ENCODE results near the gene IFNLR1. TPM values are rescaled to one million over a fixed set of nuclear protein-coding genes. Genes with fewer than 3 reads are reported as not detected.

Gene IFNLR1
- polyA plus RNA-seq, 3 donors = not detected

- no peaks in the 10 kb centered on the region for H3K27me3 ChIP-seq (ENCODE audit: control insufficient read depth in 2 of 2, insufficient read depth in 2 of 2, low read length in 2 of 2)
- no peak for DNase-seq
- peaks cover 59 to 68% of the 10 kb centered on the region in 2 donors for H3K4me1 ChIP-seq (ENCODE audit: control insufficient read depth in 1 of 2, insufficient read depth in 2 of 2, low read length in 2 of 2)
- intact Hi-C loops (cut with micrococcal nuclease) = loop anchor here in 1 of 2 donors (5.0 to 10.0 kb wide), 2 partner anchors 44 to 339 kb away; no protein-coding TSS in a partner anchor
- Mint-ChIP-seq H3K4me1 (peaks cover 57% of the 10 kb centered on the region), H3K4me3 (no peak overlapping the region), H3K27me3 (ENCODE audit: low read depth in 3 of 3) (peaks cover 4 to 10% (median 6%) of the 10 kb centered on the region in 3 donors), H3K36me3 (peaks cover 3 to 16% of the 10 kb centered on the region in 2 donors), H3K9me3 (peaks cover 0 to 9% (median 6%) of the 10 kb centered on the region in 7 donors), H3K27ac (no peak overlapping the region)
- H3K36me3 ChIP-seq (replicated peaks in 1 of 2; ENCODE audit: control insufficient read depth in 1 of 2, insufficient read depth in 2 of 2, low read length in 2 of 2) = no peaks in the 10 kb centered on the region
- no peak overlapping the region for H3K27ac ChIP-seq (ENCODE audit: low read depth in 1 of 2, low read length in 2 of 2)
- H2AFZ ChIP-seq (ENCODE audit: insufficient read depth, low read depth, low read length, poor library complexity, severe bottlenecking) = no peak overlapping the region
- no peak overlapping the region for H3K4me3 ChIP-seq (replicated peaks in 1 of 3; ENCODE audit: low read depth in 2 of 3, low read length in 3 of 3)
- H4K20me1 ChIP-seq (ENCODE audit: insufficient read depth, low read length) = no peaks in the 10 kb centered on the region
- H3K9me3 ChIP-seq (replicated peaks in 1 of 2; ENCODE audit: control insufficient read depth in 1 of 2, insufficient read depth in 1 of 2, low read length in 2 of 2) = no peaks in the 10 kb centered on the region
- 83% methylated on average over 17 of the region's 22 CpGs for WGBS (ENCODE audit: insufficient coverage)
- H3K4me2 ChIP-seq (replicated peaks; ENCODE audit: extremely low read depth, low read length, poor library complexity, severe bottlenecking) = no peak overlapping the region
- H3K9ac ChIP-seq (ENCODE audit: insufficient read depth, low read length, poor library complexity, severe bottlenecking) = no peak overlapping the region
- H3K79me2 ChIP-seq (ENCODE audit: insufficient read depth, low read length) = no peaks in the 10 kb centered on the region
- TF ChIP-seq CTCF (IDR thresholded peaks at IDR 0.05) = no peak
Observed at GRCh38 chr1:24195874-24196273, 8.8 kb upstream of the IFNLR1 start.

DNA sequence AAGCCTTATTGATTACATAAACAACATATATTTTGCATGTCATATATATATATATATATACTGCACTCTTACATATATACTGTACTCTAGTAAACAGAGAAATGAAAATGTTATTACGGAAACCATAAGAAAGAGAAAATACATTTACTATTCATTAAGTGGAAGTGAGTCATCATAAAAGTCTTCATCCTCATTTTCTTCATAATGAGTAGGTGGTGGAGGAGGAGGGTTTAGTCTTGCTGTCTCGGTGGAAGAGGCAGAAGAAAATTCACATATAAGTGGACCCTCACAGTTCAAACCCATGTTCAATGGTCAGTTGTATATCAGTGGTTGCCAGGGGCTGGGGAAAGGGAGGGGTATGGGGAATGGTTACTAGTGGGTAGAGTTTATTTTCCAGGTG lies 8.0 kb upstream of the IFNLR1 start:
- peak overlapping the region; percentile 9 for H3K4me2 ChIP-seq (replicated peaks; ENCODE audit: extremely low read depth, low read length, poor library complexity, severe bottlenecking)
- no peaks in the 10 kb centered on the region for H3K27me3 ChIP-seq (ENCODE audit: control insufficient read depth in 2 of 2, insufficient read depth in 2 of 2, low read length in 2 of 2)
- no CpG with 5 or more reads among the region's 2 CpGs for WGBS (ENCODE audit: insufficient coverage)
- Mint-ChIP-seq H3K4me1 (peaks cover 64% of the 10 kb centered on the region), H3K36me3 (peaks cover 7 to 19% of the 10 kb centered on the region in 2 donors), H3K4me3 (peak overlapping the region in 1 of 2 donors; percentile 51), H3K9me3 (peaks cover 0 to 12% (median 6%) of the 10 kb centered on the region in 7 donors), H3K27me3 (ENCODE audit: low read depth in 3 of 3) (peaks cover 0 to 12% (median 4%) of the 10 kb centered on the region in 3 donors), H3K27ac (peak overlapping the region in 2 of 7 donors; percentile 70 to 80)
- H2AFZ ChIP-seq (ENCODE audit: insufficient read depth, low read depth, low read length, poor library complexity, severe bottlenecking) = no peak overlapping the region
- H4K20me1 ChIP-seq (ENCODE audit: insufficient read depth, low read length) = no peaks in the 10 kb centered on the region
- no peaks in the 10 kb centered on the region for H3K9me3 ChIP-seq (replicated peaks in 1 of 2; ENCODE audit: control insufficient read depth in 1 of 2, insufficient read depth in 1 of 2, low read length in 2 of 2)
- no peak overlapping the region for H3K9ac ChIP-seq (ENCODE audit: insufficient read depth, low read length, poor library complexity, severe bottlenecking)
- no peak overlapping the region for H3K27ac ChIP-seq (ENCODE audit: low read depth in 1 of 2, low read length in 2 of 2)
- no peaks in the 10 kb centered on the region for H3K36me3 ChIP-seq (replicated peaks in 1 of 2; ENCODE audit: control insufficient read depth in 1 of 2, insufficient read depth in 2 of 2, low read length in 2 of 2)
- no peaks in the 10 kb centered on the region for H3K79me2 ChIP-seq (ENCODE audit: insufficient read depth, low read length)
- peak in 2 of 3 donors; percentile 33 to 47 for DNase-seq
- no peak overlapping the region for H3K4me3 ChIP-seq (replicated peaks in 1 of 3; ENCODE audit: low read depth in 2 of 3, low read length in 3 of 3)
- no peak for TF ChIP-seq CTCF (IDR thresholded peaks at IDR 0.05)
- intact Hi-C loops (cut with micrococcal nuclease) = loop anchor here in 1 of 2 donors (5.0 to 10.0 kb wide), 2 partner anchors 43 to 340 kb away; no protein-coding TSS in a partner anchor
- H3K4me1 ChIP-seq (ENCODE audit: control insufficient read depth in 1 of 2, insufficient read depth in 2 of 2, low read length in 2 of 2) = peaks cover 66 to 75% of the 10 kb centered on the region in 2 donors

Measured in CD14-positive monocyte (primary cell).